HFFc6 (cell line): ENCODE measurements around the gene FLT3. TPM values are rescaled to one million over a fixed set of nuclear protein-coding genes. Genes with fewer than 3 reads are reported as not detected.
"Not testable (repeated sequence)": the region's sequence is repeated elsewhere in the genome, so short reads cannot be mapped to it uniquely, and the experiment has no call there.

Source experiments
- DNase-seq: peaks from one replicate; pipeline ENCODE4 v3.0.0-alpha.2; 2018
- H3K27ac Mint-ChIP-seq: 2 replicates; pipeline ENCODE4 v1.8.0; 2020; ENCODE audit warnings: mild to moderate bottlenecking, mixed read lengths
- H3K27me3 Mint-ChIP-seq: 2 replicates; pipeline ENCODE4 v1.8.0; 2021; ENCODE audit warnings: mild to moderate bottlenecking, moderate library complexity, mixed read lengths; ENCODE audit not compliant: insufficient read depth
- H3K36me3 Mint-ChIP-seq: 2 replicates; pipeline ENCODE4 v1.8.0; 2021; ENCODE audit warnings: low read depth, mixed read lengths
- H3K4me1 Mint-ChIP-seq: 2 replicates; pipeline ENCODE4 v1.8.0; 2020; ENCODE audit warnings: low read depth, mixed read lengths
- H3K4me3 Mint-ChIP-seq: 2 replicates; pipeline ENCODE4 v1.8.0; 2020; ENCODE audit warnings: mild to moderate bottlenecking, moderate library complexity, mixed read lengths
- H3K9me3 Mint-ChIP-seq: 2 replicates; pipeline ENCODE4 v1.8.0; 2020; ENCODE audit warnings: mild to moderate bottlenecking, mixed read lengths
- total RNA-seq, 6 experiments: library from RNA; stranded (reverse); fragmentation: NEBNext Ultra II Directional; extraction: Animal tissue kit (Norgen Biotek cat#: 25700); gene quantifications; 2 replicates in 1 of 6; 3 replicates in 5 of 6; pipeline ENCODE4 v1.2.3, GENCODE V29; 2021
- TF ChIP-seq, protein P1 (sequence below): fragments of 200-600 bp; sonication (generic); IDR thresholded peaks from 2 replicates; pipeline ENCODE4 v1.5.0; 2021; ENCODE audit warnings: antibody characterized with exemption, mild to moderate bottlenecking

Gene FLT3
- total RNA-seq, 6 experiments from 2014 or later: not detected

DNA sequence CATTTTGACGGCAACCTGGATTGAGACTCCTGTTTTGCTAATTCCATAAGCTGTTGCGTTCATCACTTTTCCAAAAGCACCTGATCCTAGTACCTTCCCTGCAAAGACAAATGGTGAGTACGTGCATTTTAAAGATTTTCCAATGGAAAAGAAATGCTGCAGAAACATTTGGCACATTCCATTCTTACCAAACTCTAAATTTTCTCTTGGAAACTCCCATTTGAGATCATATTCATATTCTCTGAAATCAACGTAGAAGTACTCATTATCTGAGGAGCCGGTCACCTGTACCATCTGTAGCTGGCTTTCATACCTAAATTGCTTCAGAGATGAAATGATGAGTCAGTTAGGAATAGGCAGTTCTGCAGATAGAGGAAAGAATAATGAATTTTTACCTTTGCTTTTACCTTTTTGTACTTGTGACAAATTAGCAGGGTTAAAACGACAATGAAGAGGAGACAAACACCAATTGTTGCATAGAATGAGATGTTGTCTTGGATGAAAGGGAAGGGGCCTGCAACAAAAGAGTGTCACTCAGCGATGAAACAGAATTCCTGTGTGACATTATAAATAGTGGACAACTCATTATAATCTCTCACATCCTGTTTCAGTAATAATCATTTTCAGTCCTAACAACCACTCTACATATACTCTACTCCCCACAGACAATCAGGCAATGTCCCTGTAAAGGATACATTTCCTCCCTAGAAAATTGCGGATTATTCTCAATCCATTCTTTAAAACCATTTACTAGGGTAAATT, 66.3 kb downstream of the FLT3 start:
- TF ChIP-seq, protein P1, sequence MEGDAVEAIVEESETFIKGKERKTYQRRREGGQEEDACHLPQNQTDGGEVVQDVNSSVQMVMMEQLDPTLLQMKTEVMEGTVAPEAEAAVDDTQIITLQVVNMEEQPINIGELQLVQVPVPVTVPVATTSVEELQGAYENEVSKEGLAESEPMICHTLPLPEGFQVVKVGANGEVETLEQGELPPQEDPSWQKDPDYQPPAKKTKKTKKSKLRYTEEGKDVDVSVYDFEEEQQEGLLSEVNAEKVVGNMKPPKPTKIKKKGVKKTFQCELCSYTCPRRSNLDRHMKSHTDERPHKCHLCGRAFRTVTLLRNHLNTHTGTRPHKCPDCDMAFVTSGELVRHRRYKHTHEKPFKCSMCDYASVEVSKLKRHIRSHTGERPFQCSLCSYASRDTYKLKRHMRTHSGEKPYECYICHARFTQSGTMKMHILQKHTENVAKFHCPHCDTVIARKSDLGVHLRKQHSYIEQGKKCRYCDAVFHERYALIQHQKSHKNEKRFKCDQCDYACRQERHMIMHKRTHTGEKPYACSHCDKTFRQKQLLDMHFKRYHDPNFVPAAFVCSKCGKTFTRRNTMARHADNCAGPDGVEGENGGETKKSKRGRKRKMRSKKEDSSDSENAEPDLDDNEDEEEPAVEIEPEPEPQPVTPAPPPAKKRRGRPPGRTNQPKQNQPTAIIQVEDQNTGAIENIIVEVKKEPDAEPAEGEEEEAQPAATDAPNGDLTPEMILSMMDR: no peak
- Mint-ChIP-seq H3K4me3 (no peak overlapping the region), H3K27ac (no peak overlapping the region), H3K4me1 (peaks cover 31% of the 10 kb centered on the region), H3K9me3 (no peaks in the 10 kb centered on the region), H3K27me3 (peaks cover 17% of the 10 kb centered on the region), H3K36me3 (no peaks in the 10 kb centered on the region)
- no peak for DNase-seq

GRCh38 chr13:28032438-28032837, 67.9 kb downstream of the FLT3 start:
- not testable (repeated sequence) for DNase-seq, H3K27ac Mint-ChIP-seq, H3K36me3 Mint-ChIP-seq, H3K4me3 Mint-ChIP-seq, H3K9me3 Mint-ChIP-seq
- peaks cover 14% of the 10 kb centered on the region; the same call in 1 of the 2 replicates for H3K27me3 Mint-ChIP-seq
- peaks cover 24% of the 10 kb centered on the region for H3K4me1 Mint-ChIP-seq

DNA sequence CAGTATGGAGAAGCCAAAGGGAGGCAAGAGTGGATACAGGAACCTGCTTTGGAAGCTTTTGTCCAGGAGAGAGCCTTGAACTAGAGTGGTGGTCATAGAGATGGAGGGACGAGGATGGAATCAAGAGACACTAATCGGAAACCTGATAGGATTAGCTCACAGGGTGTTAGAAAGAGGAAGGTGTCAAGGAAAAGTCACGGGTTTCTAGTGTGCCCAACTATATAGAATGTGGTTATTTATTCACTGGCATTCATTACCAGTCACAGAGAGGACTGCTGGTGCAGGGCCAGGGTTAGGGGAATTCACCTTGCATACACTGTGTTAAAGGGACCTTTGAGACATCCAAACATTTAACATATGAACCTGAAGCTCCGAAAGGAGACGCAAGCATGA, 68.5 kb downstream of the FLT3 start:
- DNase-seq: no peak
- no peaks in the 10 kb centered on the region for H3K36me3 Mint-ChIP-seq
- TF ChIP-seq, protein P1: no peak
- no peaks in the 10 kb centered on the region for H3K9me3 Mint-ChIP-seq
- no peak overlapping the region for H3K27ac Mint-ChIP-seq
- H3K4me3 Mint-ChIP-seq: no peak overlapping the region
- H3K4me1 Mint-ChIP-seq: peaks cover 20% of the 10 kb centered on the region
- H3K27me3 Mint-ChIP-seq: peaks cover 14% of the 10 kb centered on the region; the same call in 1 of the 2 replicates

- peaks cover 14% of the 10 kb centered on the region; the same call in 1 of the 2 replicates for H3K27me3 Mint-ChIP-seq
- no peak for DNase-seq
- TF ChIP-seq, protein P1: no peak
- no peak overlapping the region for H3K27ac Mint-ChIP-seq
- H3K36me3 Mint-ChIP-seq: no peaks in the 10 kb centered on the region
- no peaks in the 10 kb centered on the region for H3K9me3 Mint-ChIP-seq
- H3K4me3 Mint-ChIP-seq: no peak overlapping the region
- H3K4me1 Mint-ChIP-seq: peaks cover 20% of the 10 kb centered on the region
Measured at GRCh38 chr13:28031220-28031895, 69.0 kb downstream of the FLT3 start.

DNA sequence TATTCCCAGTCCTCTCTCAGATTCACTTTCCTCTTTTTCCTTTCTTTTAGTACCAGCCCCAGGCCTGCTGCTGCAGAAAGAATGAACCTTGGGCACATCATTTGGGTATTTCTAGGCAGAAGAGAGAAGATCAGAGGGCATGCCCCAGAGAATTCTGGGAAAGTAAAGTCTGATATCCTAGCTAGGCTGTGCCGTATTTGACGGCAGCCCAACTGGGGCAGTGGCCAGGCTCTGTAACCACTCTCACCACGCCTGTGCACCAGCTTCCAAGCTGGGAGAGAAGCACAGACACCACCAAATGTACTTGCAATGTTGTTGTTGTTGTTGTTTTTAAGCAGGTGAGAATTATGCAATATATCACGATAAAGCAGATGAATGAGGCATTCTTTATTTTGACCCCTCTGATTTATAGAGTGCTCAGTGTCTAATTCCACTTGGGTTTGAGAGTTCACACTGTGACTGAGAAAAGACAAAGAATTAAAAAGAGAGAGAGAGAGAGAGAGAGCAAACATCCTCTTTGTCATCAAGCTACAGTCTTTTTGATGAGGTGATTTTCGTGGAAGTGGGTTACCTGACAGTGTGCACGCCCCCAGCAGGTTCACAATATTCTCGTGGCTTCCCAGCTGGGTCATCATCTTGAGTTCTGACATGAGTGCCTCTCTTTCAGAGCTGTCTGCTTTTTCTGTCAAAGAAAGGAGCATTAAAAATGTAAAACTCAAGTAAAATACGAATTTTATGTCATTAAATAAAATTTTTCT, 72.6 kb downstream of the FLT3 start:
- peaks cover 10% of the 10 kb centered on the region for H3K4me1 Mint-ChIP-seq
- no peak for DNase-seq
- H3K36me3 Mint-ChIP-seq: no peaks in the 10 kb centered on the region
- no peak overlapping the region for H3K4me3 Mint-ChIP-seq
- no peak overlapping the region for H3K27ac Mint-ChIP-seq
- peaks cover 15% of the 10 kb centered on the region for H3K27me3 Mint-ChIP-seq
- TF ChIP-seq, protein P1: no peak
- no peaks in the 10 kb centered on the region for H3K9me3 Mint-ChIP-seq
